ENCODE data around the gene IZUMO4. TPM values are rescaled to one million over a fixed set of nuclear protein-coding genes. Genes with fewer than 3 reads are reported as not detected.
A peak's percentile ranks its signal among the peaks of the same experiment; 100 is the strongest.

IZUMO4 gene
- polyA plus RNA-seq, 1 donor from 2014 or later, result 39.3 TPM

DNA sequence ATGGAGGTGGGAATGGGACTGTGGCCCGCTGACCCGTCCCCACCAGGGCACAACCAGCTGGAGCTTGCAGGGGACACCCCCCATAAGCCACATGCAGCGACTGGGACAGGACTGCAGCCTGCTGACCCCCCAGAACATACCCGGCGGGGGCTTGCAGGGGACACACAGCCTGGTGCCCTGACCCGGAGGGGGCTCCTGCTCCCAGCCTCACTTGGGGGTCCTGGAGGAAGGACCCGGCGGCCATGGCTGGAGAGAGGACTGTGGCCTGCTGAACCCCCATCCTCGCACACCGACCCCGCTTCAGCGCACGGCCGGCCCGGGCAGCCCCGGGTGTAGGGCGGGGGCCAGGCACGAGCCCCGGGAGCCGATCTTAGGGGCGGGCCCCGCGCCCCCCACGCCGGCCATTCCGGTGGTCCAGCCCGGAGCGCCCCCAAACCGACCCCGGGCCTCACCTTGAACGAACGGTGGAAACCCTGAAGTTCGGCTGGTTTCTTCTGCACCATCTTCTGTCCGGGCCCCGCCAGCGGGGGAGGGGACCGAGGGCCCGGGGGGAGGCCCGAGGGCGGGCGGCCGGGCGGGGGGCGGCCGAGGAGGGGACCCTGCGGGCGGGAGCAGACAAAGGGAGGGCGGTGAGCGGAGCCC lies 46.2 kb upstream of the IZUMO4 start:
- H3K9ac ChIP-seq (ENCODE audit: low read length), result peak overlapping the region; percentile 82
- H3K4me2 ChIP-seq (ENCODE audit: low read length), result peak overlapping the region; percentile 97
- H3K79me2 ChIP-seq (replicated peaks; ENCODE audit: insufficient read depth, low read length), result peaks cover 29% of the 10 kb centered on the region
- no peaks in the 10 kb centered on the region for H3K36me3 ChIP-seq (ENCODE audit: insufficient read depth, low read length)
- no peaks in the 10 kb centered on the region for H3F3A ChIP-seq (ENCODE audit: insufficient read depth, low read length, poor library complexity, severe bottlenecking)
- peaks cover 6% of the 10 kb centered on the region for H4K20me1 ChIP-seq (ENCODE audit: insufficient read depth)
- H3K27ac ChIP-seq (ENCODE audit: low read length), result peak overlapping the region; percentile 16
- H3K9me2 ChIP-seq (ENCODE audit: insufficient read depth, low read length), result no peaks in the 10 kb centered on the region
- H3K27me3 ChIP-seq (ENCODE audit: insufficient read depth, low read depth, low read length), result no peaks in the 10 kb centered on the region
- H3K4me3 ChIP-seq (ENCODE audit: low read length), result peak overlapping the region; percentile 98
- no peaks in the 10 kb centered on the region for H3K9me3 ChIP-seq (ENCODE audit: low read length)
- TF ChIP-seq, protein P1, sequence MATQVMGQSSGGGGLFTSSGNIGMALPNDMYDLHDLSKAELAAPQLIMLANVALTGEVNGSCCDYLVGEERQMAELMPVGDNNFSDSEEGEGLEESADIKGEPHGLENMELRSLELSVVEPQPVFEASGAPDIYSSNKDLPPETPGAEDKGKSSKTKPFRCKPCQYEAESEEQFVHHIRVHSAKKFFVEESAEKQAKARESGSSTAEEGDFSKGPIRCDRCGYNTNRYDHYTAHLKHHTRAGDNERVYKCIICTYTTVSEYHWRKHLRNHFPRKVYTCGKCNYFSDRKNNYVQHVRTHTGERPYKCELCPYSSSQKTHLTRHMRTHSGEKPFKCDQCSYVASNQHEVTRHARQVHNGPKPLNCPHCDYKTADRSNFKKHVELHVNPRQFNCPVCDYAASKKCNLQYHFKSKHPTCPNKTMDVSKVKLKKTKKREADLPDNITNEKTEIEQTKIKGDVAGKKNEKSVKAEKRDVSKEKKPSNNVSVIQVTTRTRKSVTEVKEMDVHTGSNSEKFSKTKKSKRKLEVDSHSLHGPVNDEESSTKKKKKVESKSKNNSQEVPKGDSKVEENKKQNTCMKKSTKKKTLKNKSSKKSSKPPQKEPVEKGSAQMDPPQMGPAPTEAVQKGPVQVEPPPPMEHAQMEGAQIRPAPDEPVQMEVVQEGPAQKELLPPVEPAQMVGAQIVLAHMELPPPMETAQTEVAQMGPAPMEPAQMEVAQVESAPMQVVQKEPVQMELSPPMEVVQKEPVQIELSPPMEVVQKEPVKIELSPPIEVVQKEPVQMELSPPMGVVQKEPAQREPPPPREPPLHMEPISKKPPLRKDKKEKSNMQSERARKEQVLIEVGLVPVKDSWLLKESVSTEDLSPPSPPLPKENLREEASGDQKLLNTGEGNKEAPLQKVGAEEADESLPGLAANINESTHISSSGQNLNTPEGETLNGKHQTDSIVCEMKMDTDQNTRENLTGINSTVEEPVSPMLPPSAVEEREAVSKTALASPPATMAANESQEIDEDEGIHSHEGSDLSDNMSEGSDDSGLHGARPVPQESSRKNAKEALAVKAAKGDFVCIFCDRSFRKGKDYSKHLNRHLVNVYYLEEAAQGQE (IDR thresholded peaks at IDR 0.05; ENCODE audit: borderline replicate concordance), result no peak
- TF ChIP-seq EZH2 (IDR thresholded peaks at IDR 0.05; ENCODE audit: borderline replicate concordance, insufficient read depth, low read length, poor library complexity, severe bottlenecking) (no peak), POLR2AphosphoS5 (IDR thresholded peaks at IDR 0.05) (no peak), MXI1 (conservative IDR thresholded peaks at IDR 0.05; ENCODE audit: poor library complexity, severe bottlenecking) (no peak), RAD21 (conservative IDR thresholded peaks at IDR 0.05) (no peak), EP300 (conservative IDR thresholded peaks at IDR 0.05; ENCODE audit: poor library complexity, severe bottlenecking) (no peak), TAF1 (IDR thresholded peaks at IDR 0.05; ENCODE audit: low read depth) (no peak), SMC3 (conservative IDR thresholded peaks at IDR 0.05; ENCODE audit: poor library complexity) (no peak)
- TF ChIP-seq, protein P2, sequence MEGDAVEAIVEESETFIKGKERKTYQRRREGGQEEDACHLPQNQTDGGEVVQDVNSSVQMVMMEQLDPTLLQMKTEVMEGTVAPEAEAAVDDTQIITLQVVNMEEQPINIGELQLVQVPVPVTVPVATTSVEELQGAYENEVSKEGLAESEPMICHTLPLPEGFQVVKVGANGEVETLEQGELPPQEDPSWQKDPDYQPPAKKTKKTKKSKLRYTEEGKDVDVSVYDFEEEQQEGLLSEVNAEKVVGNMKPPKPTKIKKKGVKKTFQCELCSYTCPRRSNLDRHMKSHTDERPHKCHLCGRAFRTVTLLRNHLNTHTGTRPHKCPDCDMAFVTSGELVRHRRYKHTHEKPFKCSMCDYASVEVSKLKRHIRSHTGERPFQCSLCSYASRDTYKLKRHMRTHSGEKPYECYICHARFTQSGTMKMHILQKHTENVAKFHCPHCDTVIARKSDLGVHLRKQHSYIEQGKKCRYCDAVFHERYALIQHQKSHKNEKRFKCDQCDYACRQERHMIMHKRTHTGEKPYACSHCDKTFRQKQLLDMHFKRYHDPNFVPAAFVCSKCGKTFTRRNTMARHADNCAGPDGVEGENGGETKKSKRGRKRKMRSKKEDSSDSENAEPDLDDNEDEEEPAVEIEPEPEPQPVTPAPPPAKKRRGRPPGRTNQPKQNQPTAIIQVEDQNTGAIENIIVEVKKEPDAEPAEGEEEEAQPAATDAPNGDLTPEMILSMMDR (IDR thresholded peaks at IDR 0.05; ENCODE audit: poor library complexity, severe bottlenecking), result no peak
- H2AFZ ChIP-seq (ENCODE audit: low read depth, low read length), result no peak overlapping the region

DNA sequence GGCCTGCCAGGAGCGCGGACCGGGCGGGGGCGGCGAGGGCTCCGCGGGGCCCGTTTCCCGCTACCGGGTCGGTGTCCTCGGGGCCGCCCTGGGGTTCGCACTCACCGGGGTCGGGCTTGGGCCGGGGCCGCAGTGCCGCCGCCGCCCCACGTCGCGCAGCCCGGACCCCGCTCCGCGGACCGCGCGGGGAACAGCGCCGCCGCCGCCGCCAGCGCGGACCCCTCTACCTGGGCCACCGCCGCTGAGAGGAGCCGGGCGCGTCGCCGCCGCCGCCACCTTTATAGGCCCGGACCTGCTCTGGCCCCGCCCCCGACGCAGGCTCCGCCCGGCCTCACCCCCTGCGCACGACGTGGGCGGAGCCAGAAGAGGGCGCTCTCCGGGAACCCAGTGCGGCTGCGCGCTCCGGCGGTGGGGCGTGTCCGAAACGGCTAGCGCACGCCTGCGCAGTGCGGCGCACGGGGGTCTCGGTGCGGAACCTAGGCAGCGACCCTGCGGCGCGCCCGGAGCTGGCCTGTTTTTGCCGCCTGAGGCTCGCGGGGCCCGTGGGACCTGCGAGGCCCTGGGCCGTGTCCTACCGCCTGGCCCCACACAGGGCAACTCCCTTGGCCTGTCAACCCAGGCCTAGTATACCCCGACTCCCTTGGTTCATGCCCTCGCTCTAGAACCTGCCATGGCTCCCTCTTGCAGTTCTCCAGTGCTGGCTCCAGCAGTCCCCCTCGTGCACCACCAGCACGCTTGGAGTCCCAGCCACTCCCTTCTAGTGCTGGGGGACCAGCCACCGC lies 45.5 kb upstream of the IZUMO4 start, which contains the start of gene MKNK2:
Gene MKNK2, minus strand, starts transcription at position 254 of the 782 bp plus-strand sequence. CDS start 393 bp downstream, outside the sequence.
- peaks cover 29% of the 10 kb centered on the region for H3K79me2 ChIP-seq (replicated peaks; ENCODE audit: insufficient read depth, low read length)
- peak within 1 kb of the TSS; percentile 76 for H3K27ac ChIP-seq (ENCODE audit: low read length)
- H4K20me1 ChIP-seq (ENCODE audit: insufficient read depth), result peaks cover 6% of the 10 kb centered on the region
- H3F3A ChIP-seq (ENCODE audit: insufficient read depth, low read length, poor library complexity, severe bottlenecking), result no peaks in the 10 kb centered on the region
- peak within 1 kb of the TSS; percentile 14 for H2AFZ ChIP-seq (ENCODE audit: low read depth, low read length)
- peak within 1 kb of the TSS; percentile 82 for H3K9ac ChIP-seq (ENCODE audit: low read length)
- no peaks in the 10 kb centered on the region for H3K9me3 ChIP-seq (ENCODE audit: low read length)
- H3K36me3 ChIP-seq (ENCODE audit: insufficient read depth, low read length), result no peaks in the 10 kb centered on the region
- TF ChIP-seq SMC3 (conservative IDR thresholded peaks at IDR 0.05; ENCODE audit: poor library complexity) (peak; percentile 67), TAF1 (IDR thresholded peaks at IDR 0.05; ENCODE audit: low read depth) (peak; percentile 67), EP300 (conservative IDR thresholded peaks at IDR 0.05; ENCODE audit: poor library complexity, severe bottlenecking) (peak; percentile 45), RAD21 (conservative IDR thresholded peaks at IDR 0.05) (peak; percentile 50), EZH2 (IDR thresholded peaks at IDR 0.05; ENCODE audit: borderline replicate concordance, insufficient read depth, low read length, poor library complexity, severe bottlenecking) (no peak), MXI1 (conservative IDR thresholded peaks at IDR 0.05; ENCODE audit: poor library complexity, severe bottlenecking) (peak; percentile 64), POLR2AphosphoS5 (IDR thresholded peaks at IDR 0.05) (peak; percentile 95)
- TF ChIP-seq, protein P2 (IDR thresholded peaks at IDR 0.05; ENCODE audit: poor library complexity, severe bottlenecking), result peak; percentile 98
- TF ChIP-seq, protein P1 (IDR thresholded peaks at IDR 0.05; ENCODE audit: borderline replicate concordance), result peak; percentile 67
- H3K9me2 ChIP-seq (ENCODE audit: insufficient read depth, low read length), result no peaks in the 10 kb centered on the region
- H3K27me3 ChIP-seq (ENCODE audit: insufficient read depth, low read depth, low read length), result no peaks in the 10 kb centered on the region
- peak within 1 kb of the TSS; percentile 97 for H3K4me2 ChIP-seq (ENCODE audit: low read length)
- H3K4me3 ChIP-seq (ENCODE audit: low read length), result peak within 1 kb of the TSS; percentile 98
